ENCODE data around the gene PRPF40B. TPM values are rescaled to one million over a fixed set of nuclear protein-coding genes. Genes with fewer than 3 reads are reported as not detected.

Gene PRPF40B
- total RNA-seq, 4 donors from 2014 or later = 3.4 to 10.1 (median 6.7) TPM

Small RNA genes within 50 kb of the gene (small RNA-seq; reads per million reads assigned to genes)
- gene HIGD1AP9 = not detected
- gene POLR2KP1 = not detected
- gene RNU6-834P = not detected

Other genes starting within 250 kb of the PRPF40B start
- gene KCNH3, start 84.5 kb upstream of the PRPF40B start, total RNA-seq = not detected
- gene MCRS1, start 55.4 kb upstream of the PRPF40B start, total RNA-seq = 10 to 100 TPM; 28.7 to 36.1 (median 32.5) TPM
- gene FAM186B, start 17.9 kb upstream of the PRPF40B start, total RNA-seq = under 1 TPM; 0.17 to 0.66 (median 0.53) TPM
- 10 to 100 TPM in 2 of 4 donors, 1 to 10 TPM in 2; 8.2 to 19.6 (median 14.0) TPM for gene FMNL3, start 83.8 kb downstream of the PRPF40B start, total RNA-seq
- 100 to 1,000 TPM; 263 to 522 (median 375) TPM for gene TMBIM6, start 118.0 kb downstream of the PRPF40B start, total RNA-seq
- 10 to 100 TPM in 3 of 4 donors, 1 to 10 TPM in 1; 9.1 to 23.9 (median 13.0) TPM for gene NCKAP5L, start 204.9 kb downstream of the PRPF40B start, total RNA-seq
- gene BCDIN3D, start 219.5 kb downstream of the PRPF40B start, total RNA-seq = 1 to 10 TPM; 1.9 to 3.4 (median 2.7) TPM